GM12878 (cell line): Measurements from ENCODE around the gene AMIGO2. TPM values are rescaled to one million over a fixed set of nuclear protein-coding genes. Genes with fewer than 3 reads are reported as not detected.

Source experiments
- ATAC-seq: fragments of 200-7000 bp; cut with Tn5 transposase; 3 replicates; pipeline ENCODE4 v1.9.1; 2020; ENCODE audit warnings: mild to moderate bottlenecking, moderate library complexity
- BruUV-seq: library from RNA; stranded (reverse); fragments of 400-500 nt; replicated peaks from 2 replicates; lab custom pipeline; 2021; lab: Mats Ljungman, UMichigan
- CTCF ChIA-PET: fragments of 300-600 bp; sonication (Branson Sonifier 250); formaldehyde crosslinking; extraction: SDS; loops from one replicate; lab custom pipeline; 2021; ENCODE audit warnings: inconsistent platforms; lab: Yijun Ruan, JAX
- POLR2A ChIA-PET: fragments of 350-600 bp; formaldehyde crosslinking; extraction: SDS; loops from one replicate; lab custom pipeline; 2021; ENCODE audit warnings: inconsistent platforms; lab: Charles Lee
- RAD21 ChIA-PET: fragments of 300-600 bp; sonication (Branson Sonifier 250); formaldehyde crosslinking; loops from one replicate; lab custom pipeline; 2023; ENCODE audit warnings: antibody characterized with exemption; ENCODE audit not compliant: unreplicated experiment; lab: Charles Lee
- SMC1A ChIA-PET: fragments of 300-600 bp; sonication (Branson Sonifier 250); formaldehyde crosslinking; loops from one replicate; lab custom pipeline; 2023; ENCODE audit not compliant: unreplicated experiment, uncharacterized antibody; lab: Charles Lee
- DNase-seq: peaks from one replicate; pipeline ENCODE4 v3.0.0-alpha.2; 2011; ENCODE audit warnings: low read depth, low spot score
- FAIRE-seq: peaks from 3 replicates; lab custom pipeline; 2011; peaks lifted over from hg19 to GRCh38; lab: Jason Lieb, UNC
- H2AFZ ChIP-seq: 2 replicates; pipeline ENCODE4 v1.6.0; 2011; ENCODE audit warnings: low read depth, low read length, control low read depth; ENCODE audit not compliant: control insufficient read depth
- H3K27ac ChIP-seq: 2 replicates; pipeline ENCODE4 v1.5.1; 2011; ENCODE audit warnings: control low read depth; ENCODE audit not compliant: control insufficient read depth, insufficient read depth
- H3K27me3 ChIP-seq, 2 experiments: replicated peaks in 1 of 2; 2 replicates each; pipeline versions ENCODE4 v1.6.0 to v1.6.1; 2011; ENCODE audit warnings: low read length in 1 of 2; ENCODE audit not compliant: control insufficient read depth in 2 of 2, insufficient read depth in 2 of 2
- H3K36me3 ChIP-seq, 2 experiments: 2 replicates each; pipeline ENCODE4 v1.5.1; 2011; ENCODE audit warnings: low read length in 1 of 2; ENCODE audit not compliant: control insufficient read depth in 2 of 2, insufficient read depth in 2 of 2
- H3K4me1 ChIP-seq: 2 replicates; pipeline ENCODE4 v1.6.1; 2011; ENCODE audit warnings: mild to moderate bottlenecking, low read length, moderate library complexity, mixed read lengths; ENCODE audit not compliant: control insufficient read depth, insufficient read depth
- H3K4me2 ChIP-seq: 2 replicates; pipeline ENCODE4 v1.6.0; 2011; ENCODE audit warnings: control low read depth; ENCODE audit not compliant: control insufficient read depth, insufficient read depth
- H3K4me3 ChIP-seq: fragments of 200-600 bp; sonication (generic); 2 replicates; pipeline ENCODE4 v1.5.1; 2016
- H3K79me2 ChIP-seq: 2 replicates; pipeline ENCODE4 v1.6.0; 2011; ENCODE audit warnings: low read length; ENCODE audit not compliant: control insufficient read depth, insufficient read depth
- H3K9ac ChIP-seq: 2 replicates; pipeline ENCODE4 v1.8.0; 2011; ENCODE audit warnings: low read length, control low read depth, mixed read lengths; ENCODE audit not compliant: control insufficient read depth, insufficient read depth
- H3K9me3 ChIP-seq: replicated peaks from 3 replicates; pipeline ENCODE4 v1.5.1; 2011; ENCODE audit warnings: mild to moderate bottlenecking, low read length; ENCODE audit not compliant: control insufficient read depth, insufficient read depth
- H4K20me1 ChIP-seq: 2 replicates; pipeline ENCODE4 v1.6.0; 2011; ENCODE audit not compliant: control insufficient read depth, insufficient read depth
- FOXK2 ChIP-seq: fragments of 450-650 bp; IDR thresholded peaks from 2 replicates; pipeline ENCODE4 v1.6.1; 2017; ENCODE audit warnings: mild to moderate bottlenecking, moderate library complexity
- IKZF1 ChIP-seq: fragments of 450-650 bp; conservative IDR thresholded peaks from 2 replicates; pipeline ENCODE4 v1.6.1; 2017; ENCODE audit warnings: antibody characterized with exemption, mild to moderate bottlenecking
- NBN ChIP-seq: fragments of 450-650 bp; IDR thresholded peaks from 2 replicates; pipeline ENCODE4 v1.6.1; 2016
- SIN3A ChIP-seq: IDR thresholded peaks from 2 replicates; pipeline ENCODE4 v1.6.1; 2012; ENCODE audit warnings: low read depth, low read length, improper control_type of control experiment
- STAT1 ChIP-seq: fragments of 450-650 bp; conservative IDR thresholded peaks from 2 replicates; pipeline ENCODE4 v1.6.1; 2014; ENCODE audit warnings: antibody characterized with exemption, mild to moderate bottlenecking
- ZSCAN29 ChIP-seq: fragments of 450-650 bp; IDR thresholded peaks from 2 replicates; pipeline ENCODE4 v1.6.1; 2017; ENCODE audit warnings: mild to moderate bottlenecking, moderate library complexity
- WGBS: methylation state at CpG from one replicate; pipeline ENCODE4 v1.1.6; 2016; ENCODE audit warnings: low lambda C conversion rate; ENCODE audit not compliant: insufficient replicate concordance, insufficient coverage; ENCODE audit errors: missing lambda C conversion rate; 5-methylcytosine and 5-hydroxymethylcytosine counted together
- in situ Hi-C: fragments of 300-500 bp; cut with MboI; formaldehyde crosslinking; loops from 9 replicates; pipeline ENCODE4 v1.14.3; 2018; ENCODE audit warnings: mixed read lengths
- intact Hi-C: fragments of 100-400 bp; cut with micrococcal nuclease; formaldehyde crosslinking; loops from one replicate; pipeline ENCODE4 v1.14.2; 2022; ENCODE audit not compliant: unreplicated experiment
- polyA plus RNA-seq, 11 experiments: library from polyadenylated mRNA; depleted of rRNA in 4 of 11; unstranded in 6 of 11; stranded (reverse) in 5 of 11; fragments of >200 nt; fragmentation: Nextera tagmentation in 4 of 11; fragmentation: Illumina TruSeq in 1 of 11; extraction: Ambion mirVana in 4 of 11; extraction: Trizol in 1 of 11; gene quantifications; 1 replicate in 1 of 11; 2 replicates in 10 of 11; pipeline versions ENCODE4 v1.2.1 to v1.2.3, GENCODE V29; 2011 to 2016; ENCODE audit warnings: inconsistent platforms in 2 of 11, missing spikeins in 2 of 11, low read depth in 1 of 11
- total RNA-seq, 4 experiments: library from RNA; depleted of rRNA in 3 of 4; stranded (reverse); fragments of >200 nt in 3 of 4; fragmentation: Illumina TruSeq in 1 of 4; extraction: Trizol in 1 of 4; gene quantifications; 2 replicates each; pipeline versions ENCODE4 v1.2.1 to v1.2.3, GENCODE V29; 2013 to 2021
- TF ChIP-seq, protein P1 (sequence below): fragments of 450-650 bp; formaldehyde crosslinking; IDR thresholded peaks from 2 replicates; pipeline ENCODE4 v1.4.0; 2020; ENCODE audit warnings: mild to moderate bottlenecking, moderate library complexity
- TF ChIP-seq, protein P2 (sequence below): fragments of 450-650 bp; IDR thresholded peaks from 2 replicates; pipeline ENCODE4 v1.6.1; 2018; ENCODE audit warnings: borderline replicate concordance, mild to moderate bottlenecking; ENCODE audit not compliant: partially characterized antibody
- TF ChIP-seq, protein P3 (sequence below): fragments of 450-650 bp; IDR thresholded peaks from 2 replicates; pipeline ENCODE4 v1.6.1; 2016; ENCODE audit warnings: mild to moderate bottlenecking, moderate library complexity, borderline replicate concordance
- TF ChIP-seq, protein P4 (sequence below): fragments of 450-650 bp; IDR thresholded peaks from 2 replicates; pipeline ENCODE4 v1.6.1; 2017; ENCODE audit warnings: mild to moderate bottlenecking, moderate library complexity

The AMIGO2 gene
- total and polyA plus RNA-seq, 10 of the 15 experiments (the other 5 are each of a cell fraction or from before 2014, with no cell fraction given): 0.03 to 0.15 (median 0.11) TPM; not detected in 7

DNA sequence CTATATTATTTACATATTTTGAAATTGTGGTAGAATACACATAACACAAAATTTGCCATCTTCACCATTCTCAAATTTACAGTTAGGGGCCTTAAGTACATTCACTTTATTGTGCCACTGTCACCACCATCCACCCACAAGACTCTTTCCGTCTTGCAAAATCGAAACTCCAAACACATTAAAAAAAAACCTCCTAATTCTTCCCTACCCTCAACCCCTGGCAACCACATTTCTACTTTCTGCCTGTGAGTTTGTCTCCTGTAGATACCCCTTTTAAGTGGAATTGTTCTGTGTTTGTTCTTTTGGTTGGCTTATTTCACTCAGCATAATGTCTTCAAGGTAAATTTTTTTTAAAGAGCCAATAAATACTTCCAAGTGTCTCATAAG is 31.6 kb upstream of the AMIGO2 start:
- BruUV-seq: no TSS peak
- H3K27ac ChIP-seq: no peak overlapping the region
- 51% methylated on average over 2 of the region's 2 CpGs for WGBS
- H3K27me3 ChIP-seq: peaks cover 0 to 2% of the 10 kb centered on the region in 2 experiments; a peak in 2 of 4 replicates
- in situ Hi-C loops: no loop called here
- ChIA-PET CTCF (interaction anchor here (1.3 kb wide), 1 partner anchor 79 kb away, joined by 4 read pairs; no protein-coding TSS in a partner anchor), POLR2A (no interaction called here), RAD21 (no interaction called here), SMC1A (no interaction called here)
- no peak overlapping the region for H3K9ac ChIP-seq
- H3K79me2 ChIP-seq: no peaks in the 10 kb centered on the region
- no peaks in the 10 kb centered on the region for H3K36me3 ChIP-seq
- no peak for DNase-seq
- no peaks in the 10 kb centered on the region for H4K20me1 ChIP-seq
- H3K4me2 ChIP-seq: no peak overlapping the region
- ATAC-seq: no peak
- no peak overlapping the region for H2AFZ ChIP-seq
- no peak overlapping the region for H3K4me3 ChIP-seq
- no peak for FAIRE-seq
- intact Hi-C loops: no loop called here
- H3K9me3 ChIP-seq: no peaks in the 10 kb centered on the region
- no peaks in the 10 kb centered on the region for H3K4me1 ChIP-seq
- TF ChIP-seq FOXK2: no peak
- TF ChIP-seq ZSCAN29: no peak
- TF ChIP-seq, protein P1, sequence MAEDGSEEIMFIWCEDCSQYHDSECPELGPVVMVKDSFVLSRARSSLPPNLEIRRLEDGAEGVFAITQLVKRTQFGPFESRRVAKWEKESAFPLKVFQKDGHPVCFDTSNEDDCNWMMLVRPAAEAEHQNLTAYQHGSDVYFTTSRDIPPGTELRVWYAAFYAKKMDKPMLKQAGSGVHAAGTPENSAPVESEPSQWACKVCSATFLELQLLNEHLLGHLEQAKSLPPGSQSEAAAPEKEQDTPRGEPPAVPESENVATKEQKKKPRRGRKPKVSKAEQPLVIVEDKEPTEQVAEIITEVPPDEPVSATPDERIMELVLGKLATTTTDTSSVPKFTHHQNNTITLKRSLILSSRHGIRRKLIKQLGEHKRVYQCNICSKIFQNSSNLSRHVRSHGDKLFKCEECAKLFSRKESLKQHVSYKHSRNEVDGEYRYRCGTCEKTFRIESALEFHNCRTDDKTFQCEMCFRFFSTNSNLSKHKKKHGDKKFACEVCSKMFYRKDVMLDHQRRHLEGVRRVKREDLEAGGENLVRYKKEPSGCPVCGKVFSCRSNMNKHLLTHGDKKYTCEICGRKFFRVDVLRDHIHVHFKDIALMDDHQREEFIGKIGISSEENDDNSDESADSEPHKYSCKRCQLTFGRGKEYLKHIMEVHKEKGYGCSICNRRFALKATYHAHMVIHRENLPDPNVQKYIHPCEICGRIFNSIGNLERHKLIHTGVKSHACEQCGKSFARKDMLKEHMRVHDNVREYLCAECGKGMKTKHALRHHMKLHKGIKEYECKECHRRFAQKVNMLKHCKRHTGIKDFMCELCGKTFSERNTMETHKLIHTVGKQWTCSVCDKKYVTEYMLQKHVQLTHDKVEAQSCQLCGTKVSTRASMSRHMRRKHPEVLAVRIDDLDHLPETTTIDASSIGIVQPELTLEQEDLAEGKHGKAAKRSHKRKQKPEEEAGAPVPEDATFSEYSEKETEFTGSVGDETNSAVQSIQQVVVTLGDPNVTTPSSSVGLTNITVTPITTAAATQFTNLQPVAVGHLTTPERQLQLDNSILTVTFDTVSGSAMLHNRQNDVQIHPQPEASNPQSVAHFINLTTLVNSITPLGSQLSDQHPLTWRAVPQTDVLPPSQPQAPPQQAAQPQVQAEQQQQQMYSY: no peak
- TF ChIP-seq, protein P2, sequence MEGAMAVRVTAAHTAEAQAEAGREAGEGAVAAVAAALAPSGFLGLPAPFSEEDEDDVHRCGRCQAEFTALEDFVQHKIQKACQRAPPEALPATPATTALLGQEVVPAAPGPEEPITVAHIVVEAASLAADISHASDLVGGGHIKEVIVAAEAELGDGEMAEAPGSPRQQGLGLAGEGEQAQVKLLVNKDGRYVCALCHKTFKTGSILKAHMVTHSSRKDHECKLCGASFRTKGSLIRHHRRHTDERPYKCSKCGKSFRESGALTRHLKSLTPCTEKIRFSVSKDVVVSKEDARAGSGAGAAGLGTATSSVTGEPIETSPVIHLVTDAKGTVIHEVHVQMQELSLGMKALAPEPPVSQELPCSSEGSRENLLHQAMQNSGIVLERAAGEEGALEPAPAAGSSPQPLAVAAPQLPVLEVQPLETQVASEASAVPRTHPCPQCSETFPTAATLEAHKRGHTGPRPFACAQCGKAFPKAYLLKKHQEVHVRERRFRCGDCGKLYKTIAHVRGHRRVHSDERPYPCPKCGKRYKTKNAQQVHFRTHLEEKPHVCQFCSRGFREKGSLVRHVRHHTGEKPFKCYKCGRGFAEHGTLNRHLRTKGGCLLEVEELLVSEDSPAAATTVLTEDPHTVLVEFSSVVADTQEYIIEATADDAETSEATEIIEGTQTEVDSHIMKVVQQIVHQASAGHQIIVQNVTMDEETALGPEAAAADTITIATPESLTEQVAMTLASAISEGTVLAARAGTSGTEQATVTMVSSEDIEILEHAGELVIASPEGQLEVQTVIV: no peak
- no peak for TF ChIP-seq IKZF1
- TF ChIP-seq, protein P3, sequence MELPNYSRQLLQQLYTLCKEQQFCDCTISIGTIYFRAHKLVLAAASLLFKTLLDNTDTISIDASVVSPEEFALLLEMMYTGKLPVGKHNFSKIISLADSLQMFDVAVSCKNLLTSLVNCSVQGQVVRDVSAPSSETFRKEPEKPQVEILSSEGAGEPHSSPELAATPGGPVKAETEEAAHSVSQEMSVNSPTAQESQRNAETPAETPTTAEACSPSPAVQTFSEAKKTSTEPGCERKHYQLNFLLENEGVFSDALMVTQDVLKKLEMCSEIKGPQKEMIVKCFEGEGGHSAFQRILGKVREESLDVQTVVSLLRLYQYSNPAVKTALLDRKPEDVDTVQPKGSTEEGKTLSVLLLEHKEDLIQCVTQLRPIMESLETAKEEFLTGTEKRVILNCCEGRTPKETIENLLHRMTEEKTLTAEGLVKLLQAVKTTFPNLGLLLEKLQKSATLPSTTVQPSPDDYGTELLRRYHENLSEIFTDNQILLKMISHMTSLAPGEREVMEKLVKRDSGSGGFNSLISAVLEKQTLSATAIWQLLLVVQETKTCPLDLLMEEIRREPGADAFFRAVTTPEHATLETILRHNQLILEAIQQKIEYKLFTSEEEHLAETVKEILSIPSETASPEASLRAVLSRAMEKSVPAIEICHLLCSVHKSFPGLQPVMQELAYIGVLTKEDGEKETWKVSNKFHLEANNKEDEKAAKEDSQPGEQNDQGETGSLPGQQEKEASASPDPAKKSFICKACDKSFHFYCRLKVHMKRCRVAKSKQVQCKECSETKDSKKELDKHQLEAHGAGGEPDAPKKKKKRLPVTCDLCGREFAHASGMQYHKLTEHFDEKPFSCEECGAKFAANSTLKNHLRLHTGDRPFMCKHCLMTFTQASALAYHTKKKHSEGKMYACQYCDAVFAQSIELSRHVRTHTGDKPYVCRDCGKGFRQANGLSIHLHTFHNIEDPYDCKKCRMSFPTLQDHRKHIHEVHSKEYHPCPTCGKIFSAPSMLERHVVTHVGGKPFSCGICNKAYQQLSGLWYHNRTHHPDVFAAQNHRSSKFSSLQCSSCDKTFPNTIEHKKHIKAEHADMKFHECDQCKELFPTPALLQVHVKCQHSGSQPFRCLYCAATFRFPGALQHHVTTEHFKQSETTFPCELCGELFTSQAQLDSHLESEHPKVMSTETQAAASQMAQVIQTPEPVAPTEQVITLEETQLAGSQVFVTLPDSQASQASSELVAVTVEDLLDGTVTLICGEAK: no peak
- no peak for TF ChIP-seq NBN
- TF ChIP-seq, protein P4, sequence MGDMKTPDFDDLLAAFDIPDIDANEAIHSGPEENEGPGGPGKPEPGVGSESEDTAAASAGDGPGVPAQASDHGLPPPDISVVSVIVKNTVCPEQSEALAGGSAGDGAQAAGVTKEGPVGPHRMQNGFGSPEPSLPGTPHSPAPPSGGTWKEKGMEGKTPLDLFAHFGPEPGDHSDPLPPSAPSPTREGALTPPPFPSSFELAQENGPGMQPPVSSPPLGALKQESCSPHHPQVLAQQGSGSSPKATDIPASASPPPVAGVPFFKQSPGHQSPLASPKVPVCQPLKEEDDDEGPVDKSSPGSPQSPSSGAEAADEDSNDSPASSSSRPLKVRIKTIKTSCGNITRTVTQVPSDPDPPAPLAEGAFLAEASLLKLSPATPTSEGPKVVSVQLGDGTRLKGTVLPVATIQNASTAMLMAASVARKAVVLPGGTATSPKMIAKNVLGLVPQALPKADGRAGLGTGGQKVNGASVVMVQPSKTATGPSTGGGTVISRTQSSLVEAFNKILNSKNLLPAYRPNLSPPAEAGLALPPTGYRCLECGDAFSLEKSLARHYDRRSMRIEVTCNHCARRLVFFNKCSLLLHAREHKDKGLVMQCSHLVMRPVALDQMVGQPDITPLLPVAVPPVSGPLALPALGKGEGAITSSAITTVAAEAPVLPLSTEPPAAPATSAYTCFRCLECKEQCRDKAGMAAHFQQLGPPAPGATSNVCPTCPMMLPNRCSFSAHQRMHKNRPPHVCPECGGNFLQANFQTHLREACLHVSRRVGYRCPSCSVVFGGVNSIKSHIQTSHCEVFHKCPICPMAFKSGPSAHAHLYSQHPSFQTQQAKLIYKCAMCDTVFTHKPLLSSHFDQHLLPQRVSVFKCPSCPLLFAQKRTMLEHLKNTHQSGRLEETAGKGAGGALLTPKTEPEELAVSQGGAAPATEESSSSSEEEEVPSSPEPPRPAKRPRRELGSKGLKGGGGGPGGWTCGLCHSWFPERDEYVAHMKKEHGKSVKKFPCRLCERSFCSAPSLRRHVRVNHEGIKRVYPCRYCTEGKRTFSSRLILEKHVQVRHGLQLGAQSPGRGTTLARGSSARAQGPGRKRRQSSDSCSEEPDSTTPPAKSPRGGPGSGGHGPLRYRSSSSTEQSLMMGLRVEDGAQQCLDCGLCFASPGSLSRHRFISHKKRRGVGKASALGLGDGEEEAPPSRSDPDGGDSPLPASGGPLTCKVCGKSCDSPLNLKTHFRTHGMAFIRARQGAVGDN: no peak
- no peak for TF ChIP-seq STAT1
- no peak for TF ChIP-seq SIN3A
